AG04450 (cell line): ENCODE data around the gene TMEM150B. TPM values are rescaled to one million over a fixed set of nuclear protein-coding genes. Genes with fewer than 3 reads are reported as not detected.

Experiments used
- CTCF ChIA-PET: fragments of 300-600, 350-600 bp; formaldehyde crosslinking; extraction: SDS; loops from one replicate; lab custom pipeline; 2022; ENCODE audit warnings: antibody characterized with exemption, inconsistent platforms; lab: Charles Lee
- POLR2A ChIA-PET: fragments of 350-600 bp; formaldehyde crosslinking; extraction: SDS; loops from one replicate; lab custom pipeline; 2021; ENCODE audit warnings: antibody characterized with exemption, inconsistent platforms; lab: Yijun Ruan, JAX
- DNase-seq: peaks from one replicate; pipeline ENCODE4 v3.0.0-alpha.2; 2011; ENCODE audit warnings: low read depth, low spot score
- H3K27ac ChIP-seq: one replicate; pipeline ENCODE4 v1.5.1; 2012; ENCODE audit warnings: low read depth, low read length, control low read depth
- H3K27me3 ChIP-seq: one replicate; pipeline ENCODE4 v1.6.0; 2012; ENCODE audit warnings: low read length; ENCODE audit not compliant: control insufficient read depth, insufficient read depth
- H3K4me3 ChIP-seq: 2 replicates; pipeline ENCODE4 v1.5.1; 2011; ENCODE audit warnings: mild to moderate bottlenecking, low read depth, low read length, control low read depth
- H3K9me3 ChIP-seq: 2 replicates; pipeline ENCODE4 v1.5.1; 2012; ENCODE audit warnings: low read length; ENCODE audit not compliant: control insufficient read depth, insufficient read depth
- polyA plus RNA-seq: library from polyadenylated mRNA; depleted of rRNA; stranded (reverse); fragments of >200 nt; gene quantifications from 2 replicates; pipeline ENCODE4 v1.2.3, GENCODE V29; 2011
- TF ChIP-seq, protein P1 (sequence below): IDR thresholded peaks from 2 replicates; pipeline ENCODE4 v1.5.1; 2011; ENCODE audit warnings: low read depth, low read length, control low read depth, inconsistent platforms

TMEM150B gene
- polyA plus RNA-seq, 1 experiment, result not detected

DNA sequence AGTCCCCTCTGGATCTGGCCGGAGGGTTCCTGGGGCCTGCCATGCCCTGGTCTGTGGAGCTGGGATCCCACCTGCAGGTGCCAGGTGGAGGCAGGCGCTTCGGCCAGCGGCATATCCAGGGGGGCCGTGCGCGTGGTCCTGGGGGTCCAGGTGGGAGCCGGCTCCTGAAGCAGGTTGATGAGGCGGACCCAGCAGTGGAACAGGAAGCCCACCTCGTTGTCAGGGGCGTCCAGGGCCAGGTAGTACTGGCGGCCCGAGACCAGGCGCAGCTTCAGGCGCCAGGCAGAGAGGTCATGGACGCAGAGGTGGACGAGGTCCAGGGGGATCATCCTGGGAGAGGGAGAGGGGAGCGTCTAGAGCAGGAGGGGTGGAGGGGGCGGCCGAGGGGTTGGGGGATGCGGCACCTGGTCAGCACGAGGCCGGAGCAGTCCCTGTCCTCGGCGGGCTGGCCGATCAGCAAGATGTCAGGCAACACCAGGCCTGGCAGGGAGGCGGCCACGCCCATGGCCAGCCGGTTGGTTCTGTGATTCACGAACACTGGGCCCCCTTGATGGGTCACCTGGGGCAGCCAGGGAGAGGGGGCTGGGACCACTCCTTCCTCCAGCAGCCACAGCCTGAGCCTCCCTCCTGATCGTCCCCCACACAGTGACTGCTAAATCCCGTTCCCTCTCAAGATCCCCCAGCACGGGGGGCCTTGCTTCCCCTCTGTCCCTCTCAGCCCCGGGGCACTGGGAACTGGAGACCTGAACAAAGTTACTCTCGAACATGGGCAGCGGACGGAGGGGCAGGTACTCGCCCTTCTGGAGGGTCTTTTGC, 37.2 kb upstream of the TMEM150B start:
- POLR2A ChIA-PET, result interaction anchor here (1.2 to 2.2 kb wide), 2 partner anchors 21 to 25 kb away, joined by 3 to 7 read pairs; partner anchors contain the start of gene TMEM238
- TF ChIP-seq, protein P1, sequence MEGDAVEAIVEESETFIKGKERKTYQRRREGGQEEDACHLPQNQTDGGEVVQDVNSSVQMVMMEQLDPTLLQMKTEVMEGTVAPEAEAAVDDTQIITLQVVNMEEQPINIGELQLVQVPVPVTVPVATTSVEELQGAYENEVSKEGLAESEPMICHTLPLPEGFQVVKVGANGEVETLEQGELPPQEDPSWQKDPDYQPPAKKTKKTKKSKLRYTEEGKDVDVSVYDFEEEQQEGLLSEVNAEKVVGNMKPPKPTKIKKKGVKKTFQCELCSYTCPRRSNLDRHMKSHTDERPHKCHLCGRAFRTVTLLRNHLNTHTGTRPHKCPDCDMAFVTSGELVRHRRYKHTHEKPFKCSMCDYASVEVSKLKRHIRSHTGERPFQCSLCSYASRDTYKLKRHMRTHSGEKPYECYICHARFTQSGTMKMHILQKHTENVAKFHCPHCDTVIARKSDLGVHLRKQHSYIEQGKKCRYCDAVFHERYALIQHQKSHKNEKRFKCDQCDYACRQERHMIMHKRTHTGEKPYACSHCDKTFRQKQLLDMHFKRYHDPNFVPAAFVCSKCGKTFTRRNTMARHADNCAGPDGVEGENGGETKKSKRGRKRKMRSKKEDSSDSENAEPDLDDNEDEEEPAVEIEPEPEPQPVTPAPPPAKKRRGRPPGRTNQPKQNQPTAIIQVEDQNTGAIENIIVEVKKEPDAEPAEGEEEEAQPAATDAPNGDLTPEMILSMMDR, result no peak
- Histone ChIP-seq H3K27me3 (peaks cover 3% of the 10 kb centered on the region), H3K9me3 (peaks cover 5% of the 10 kb centered on the region; the same call in 1 of the 2 replicates), H3K27ac (no peak overlapping the region), H3K4me3 (no peak overlapping the region)
- DNase-seq, result no peak
- CTCF ChIA-PET, result no interaction called here

DNA sequence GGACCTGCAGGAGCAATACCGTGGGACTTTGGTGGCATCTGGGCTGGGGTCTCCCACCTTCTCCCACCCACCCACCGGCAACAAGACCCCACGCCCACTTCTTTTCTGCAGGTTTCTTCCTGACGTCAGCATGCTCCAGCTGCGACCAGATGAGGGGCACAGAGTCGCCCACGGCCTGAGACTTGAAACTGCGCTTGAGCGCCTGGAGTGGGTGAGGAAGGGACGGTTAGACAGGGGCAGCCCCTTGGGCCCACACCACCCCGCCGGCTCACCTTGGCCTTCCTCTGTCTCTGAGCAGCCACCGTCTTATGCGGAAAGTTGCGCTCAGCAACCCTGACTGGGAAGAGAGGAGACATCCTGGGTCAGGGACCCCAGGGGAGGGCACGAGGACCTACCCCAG, 35.8 kb upstream of the TMEM150B start:
- CTCF ChIA-PET, result no interaction called here

GRCh38 chr19:55358943-55359908, 34.1 kb upstream of the TMEM150B start:
- Histone ChIP-seq H3K27me3 (peaks cover 8% of the 10 kb centered on the region), H3K27ac (no peak overlapping the region), H3K9me3 (peaks cover 5% of the 10 kb centered on the region; the same call in 1 of the 2 replicates), H3K4me3 (no peak overlapping the region)
- CTCF ChIA-PET, result interaction anchor here (0.5 to 0.6 kb wide), 2 partner anchors 81 to 294 kb away, joined by 3 read pairs; no protein-coding TSS in a partner anchor
- TF ChIP-seq, protein P1, result no peak
- no peak for DNase-seq
- POLR2A ChIA-PET, result interaction anchor here (1.0 kb wide), 1 partner anchor 20 kb away, joined by 5 read pairs; the partner anchor contains the start of gene KMT5C

More for the DNA sequence above, 35.8 kb upstream of the TMEM150B start:
- TF ChIP-seq, protein P1, result no peak
- H3K27ac ChIP-seq, result no peak overlapping the region
- no peak overlapping the region for H3K4me3 ChIP-seq
- peaks cover 5% of the 10 kb centered on the region; the same call in 1 of the 2 replicates for H3K9me3 ChIP-seq
- H3K27me3 ChIP-seq, result peaks cover 5% of the 10 kb centered on the region
- POLR2A ChIA-PET, result interaction anchor here (1.0 to 1.3 kb wide), 3 partner anchors 21 to 32 kb away, joined by 3 to 7 read pairs (median 3); partner anchors contain the start of gene KMT5C
- no peak for DNase-seq

DNA sequence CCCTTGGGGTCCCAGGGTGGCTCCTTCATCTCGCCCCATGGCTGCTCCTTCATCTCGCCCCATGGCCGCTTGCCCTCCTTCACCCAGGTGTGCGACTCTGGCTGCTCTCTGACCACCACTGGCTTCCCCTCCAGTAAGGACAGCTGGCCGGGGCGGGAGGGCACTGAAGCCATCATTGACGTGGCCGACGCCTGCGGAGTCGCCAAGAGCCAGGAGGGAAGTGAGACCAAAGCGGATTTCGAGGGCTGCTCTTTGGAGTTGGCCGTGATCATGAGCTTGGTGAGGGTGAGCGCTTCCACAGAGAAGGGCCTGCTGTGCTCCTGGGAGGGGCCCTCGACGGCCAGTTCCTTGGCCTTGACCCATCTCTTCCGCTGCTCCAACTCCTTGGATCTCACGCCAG, 33.4 kb upstream of the TMEM150B start:
- DNase-seq, result no peak
- peaks cover 12% of the 10 kb centered on the region for H3K27me3 ChIP-seq
- CTCF ChIA-PET, result interaction anchor here (0.6 kb wide), 1 partner anchor 295 kb away, joined by 3 read pairs; no protein-coding TSS in a partner anchor
- TF ChIP-seq, protein P1, result no peak
- POLR2A ChIA-PET, result no interaction called here
- no peak overlapping the region for H3K4me3 ChIP-seq
- peaks cover 5% of the 10 kb centered on the region; the same call in 1 of the 2 replicates for H3K9me3 ChIP-seq
- no peak overlapping the region for H3K27ac ChIP-seq
